Astrocyte (in vitro differentiated cells and primary cell): ENCODE data around the gene TOGARAM2. TPM values are rescaled to one million over a fixed set of nuclear protein-coding genes. Genes with fewer than 3 reads are reported as not detected.

Experiments used
- DNase-seq: peaks from one replicate; pipeline ENCODE4 v3.0.0-alpha.2; 2010; ENCODE audit warnings: low read depth
- FAIRE-seq: peaks from 2 replicates; lab custom pipeline; 2011; peaks lifted over from hg19 to GRCh38; lab: Jason Lieb, UNC
- H2AFZ ChIP-seq: 2 replicates; pipeline ENCODE4 v1.6.0; 2012; ENCODE audit warnings: low read depth, low read length, inconsistent platforms
- H3K27ac ChIP-seq: 2 replicates; pipeline ENCODE4 v1.5.1; 2011; ENCODE audit warnings: low read depth, low read length, inconsistent platforms
- H3K27me3 ChIP-seq: 2 replicates; pipeline ENCODE4 v1.6.0; 2011; ENCODE audit warnings: low read length, inconsistent platforms; ENCODE audit not compliant: insufficient read depth
- H3K36me3 ChIP-seq: 2 replicates; pipeline ENCODE4 v1.5.1; 2011; ENCODE audit warnings: low read length, inconsistent platforms; ENCODE audit not compliant: insufficient read depth
- H3K4me1 ChIP-seq: 2 replicates; pipeline ENCODE4 v1.5.1; 2011; ENCODE audit warnings: low read length, inconsistent platforms; ENCODE audit not compliant: insufficient read depth
- H3K4me2 ChIP-seq: 2 replicates; pipeline ENCODE4 v1.6.0; 2012; ENCODE audit warnings: low read length, inconsistent platforms
- H3K4me3 ChIP-seq: 2 replicates; pipeline ENCODE4 v1.5.1; 2011; ENCODE audit warnings: low read depth, mild to moderate bottlenecking, low read length, inconsistent platforms; ENCODE audit not compliant: insufficient read depth
- H3K79me2 ChIP-seq: 2 replicates; pipeline ENCODE4 v1.6.0; 2012; ENCODE audit warnings: mild to moderate bottlenecking, low read length, inconsistent platforms; ENCODE audit not compliant: insufficient read depth
- H3K9ac ChIP-seq: 2 replicates; pipeline ENCODE4 v1.6.0; 2012; ENCODE audit warnings: mild to moderate bottlenecking, low read length, inconsistent platforms
- H3K9me3 ChIP-seq: 2 replicates; pipeline ENCODE4 v1.5.1; 2012; ENCODE audit warnings: low read depth, mild to moderate bottlenecking, low read length, inconsistent platforms; ENCODE audit not compliant: insufficient read depth
- H4K20me1 ChIP-seq: 2 replicates; pipeline ENCODE4 v1.6.0; 2012; ENCODE audit warnings: low read length, inconsistent platforms; ENCODE audit not compliant: insufficient read depth
- H3K27ac Mint-ChIP-seq: one replicate; pipeline ENCODE4 v1.8.0; 2021; ENCODE audit warnings: mild to moderate bottlenecking, mixed read lengths; ENCODE audit not compliant: unreplicated experiment
- H3K27me3 Mint-ChIP-seq: one replicate; pipeline ENCODE4 v1.8.0; 2021; ENCODE audit warnings: low read depth, mixed read lengths; ENCODE audit not compliant: unreplicated experiment
- H3K36me3 Mint-ChIP-seq: one replicate; pipeline ENCODE4 v1.8.0; 2021; ENCODE audit warnings: low read depth, mixed read lengths; ENCODE audit not compliant: unreplicated experiment
- H3K4me1 Mint-ChIP-seq: one replicate; pipeline ENCODE4 v1.8.0; 2021; ENCODE audit warnings: low read depth, mixed read lengths; ENCODE audit not compliant: unreplicated experiment
- H3K4me3 Mint-ChIP-seq: one replicate; pipeline ENCODE4 v1.8.0; 2021; ENCODE audit warnings: mild to moderate bottlenecking, moderate library complexity, mixed read lengths; ENCODE audit not compliant: unreplicated experiment
- H3K9me3 Mint-ChIP-seq: one replicate; pipeline ENCODE4 v1.8.0; 2021; ENCODE audit warnings: mild to moderate bottlenecking, mixed read lengths; ENCODE audit not compliant: unreplicated experiment
- CTCF ChIP-seq: IDR thresholded peaks from 2 replicates; pipeline ENCODE4 v1.5.1; 2011; ENCODE audit warnings: low read depth, mild to moderate bottlenecking, inconsistent platforms, low read length, moderate library complexity; ENCODE audit not compliant: insufficient read depth
- EZH2 ChIP-seq: IDR thresholded peaks from 2 replicates; pipeline ENCODE4 v1.6.1; 2012; ENCODE audit warnings: mild to moderate bottlenecking, low read length, inconsistent platforms; ENCODE audit not compliant: insufficient read depth
- total RNA-seq: library from RNA; stranded (reverse); gene quantifications from 2 replicates; pipeline ENCODE4 v1.2.1, GENCODE V29; 2021

TOGARAM2 gene
- total RNA-seq, 1 donor from 2014 or later: 0.73 TPM

- Histone ChIP-seq H3K27me3 (no peaks in the 10 kb centered on the region), H3K9me3 (no peaks in the 10 kb centered on the region), H2AFZ (no peak overlapping the region), H3K9ac (no peak overlapping the region), H3K4me2 (no peak overlapping the region), H3K27ac (no peak overlapping the region), H4K20me1 (no peaks in the 10 kb centered on the region), H3K79me2 (no peaks in the 10 kb centered on the region), H3K4me1 (no peaks in the 10 kb centered on the region), H3K4me3 (no peak overlapping the region), H3K36me3 (no peaks in the 10 kb centered on the region)
- Mint-ChIP-seq H3K4me1 (no peaks in the 10 kb centered on the region), H3K9me3 (peaks cover 1% of the 10 kb centered on the region), H3K27me3 (peaks cover 2% of the 10 kb centered on the region), H3K36me3 (no peaks in the 10 kb centered on the region), H3K4me3 (no peak overlapping the region), H3K27ac (no peak overlapping the region)
- no peak for TF ChIP-seq CTCF
- TF ChIP-seq EZH2: no peak
- DNase-seq: no peak
- no peak for FAIRE-seq
Measured at GRCh38 chr2:29097569-29097968, 116.5 kb downstream of the TOGARAM2 start.

- Mint-ChIP-seq H3K36me3 (no peaks in the 10 kb centered on the region), H3K27ac (no peak overlapping the region), H3K9me3 (peaks cover 1% of the 10 kb centered on the region), H3K27me3 (peaks cover 3% of the 10 kb centered on the region), H3K4me1 (no peaks in the 10 kb centered on the region), H3K4me3 (no peak overlapping the region)
- Histone ChIP-seq H3K4me1 (no peaks in the 10 kb centered on the region), H3K9ac (no peak overlapping the region), H3K4me3 (no peak overlapping the region), H3K79me2 (no peaks in the 10 kb centered on the region), H3K27me3 (no peaks in the 10 kb centered on the region), H3K27ac (no peak overlapping the region), H3K9me3 (no peaks in the 10 kb centered on the region), H2AFZ (no peak overlapping the region), H4K20me1 (no peaks in the 10 kb centered on the region), H3K36me3 (no peaks in the 10 kb centered on the region), H3K4me2 (no peak overlapping the region)
- TF ChIP-seq EZH2: no peak
- no peak for TF ChIP-seq CTCF
- DNase-seq: no peak
- FAIRE-seq: no peak
Measured at GRCh38 chr2:29100564-29100963, 119.5 kb downstream of the TOGARAM2 start.

Other genes starting within 250 kb of the TOGARAM2 start
- gene PPP1CB, start 229.5 kb upstream of the TOGARAM2 start, total RNA-seq: 250 and 263 TPM in 2 replicates
- 1.3 and 1.4 TPM in 2 replicates for gene SPDYA, start 170.5 kb upstream of the TOGARAM2 start, total RNA-seq
- gene TRMT61B, start 111.0 kb upstream of the TOGARAM2 start, total RNA-seq: 12.1 and 15.3 TPM in 2 replicates
- gene WDR43, start 86.6 kb upstream of the TOGARAM2 start, total RNA-seq: 71.9 and 83.9 TPM in 2 replicates
- not detected in 2 replicates for gene PCARE, start 93.2 kb downstream of the TOGARAM2 start, total RNA-seq
- gene CLIP4, start 134.1 kb downstream of the TOGARAM2 start, total RNA-seq: 14.7 and 18.4 TPM in 2 replicates